PC-3 (cell line): ENCODE data around the gene ILKAP.

Source experiments
- EZH2 ChIP-seq: fragments of 300-600 bp; sonication (generic); IDR thresholded peaks from one replicate; pipeline ENCODE4 v1.6.1; 2017; ENCODE audit warnings: antibody characterized with exemption, mild to moderate bottlenecking, low read length; ENCODE audit not compliant: unreplicated experiment
- EZH2phosphoT487 ChIP-seq: fragments of 300-600 bp; sonication (generic); IDR thresholded peaks from 2 replicates; pipeline ENCODE4 v1.6.1; 2018; ENCODE audit warnings: mild to moderate bottlenecking, antibody characterized with exemption, low read length, borderline replicate concordance
- TF ChIP-seq, protein P1 (sequence below): fragments of 300-600 bp; sonication (generic); conservative IDR thresholded peaks from 2 replicates; pipeline ENCODE4 v1.5.1; 2017; ENCODE audit warnings: antibody characterized with exemption, low read depth, mild to moderate bottlenecking, low read length

DNA sequence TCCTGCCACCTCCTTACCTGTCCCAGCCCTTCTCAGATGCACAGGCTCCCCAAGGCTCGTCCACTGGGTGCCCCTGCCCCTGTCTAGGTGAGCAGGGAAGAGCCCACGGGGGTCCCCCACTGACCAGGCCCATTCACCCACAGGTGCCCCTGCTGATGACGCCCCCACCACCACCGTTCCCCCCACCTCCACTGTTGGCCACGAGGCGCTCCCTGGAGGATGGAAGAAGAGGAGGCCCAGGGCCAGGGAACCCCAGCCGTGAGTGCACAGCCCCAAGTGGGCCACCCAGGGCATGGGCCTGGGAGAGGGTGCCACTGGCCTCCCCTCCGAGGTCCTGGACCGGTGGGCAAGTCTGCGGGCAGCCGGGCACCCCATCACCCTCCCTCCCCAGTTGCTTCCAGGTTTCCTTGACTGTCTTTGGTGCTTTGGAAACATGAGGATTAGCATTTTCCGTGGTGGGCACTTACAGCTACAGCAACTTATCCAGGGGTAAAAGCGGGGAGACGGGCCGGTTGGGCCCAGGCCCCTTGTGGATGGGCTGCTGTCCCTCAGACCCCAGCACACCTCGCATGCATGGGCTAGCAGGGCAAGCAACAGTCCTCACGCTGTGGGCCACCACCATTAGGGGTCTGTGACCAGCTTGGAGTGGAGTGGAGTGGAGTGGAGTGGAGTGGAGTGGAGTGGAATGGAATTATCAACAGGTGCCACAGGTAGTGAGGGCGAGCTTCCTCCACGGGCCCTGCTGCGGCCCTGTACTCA, 78.2 kb downstream of the ILKAP start:
- TF ChIP-seq, protein P1, sequence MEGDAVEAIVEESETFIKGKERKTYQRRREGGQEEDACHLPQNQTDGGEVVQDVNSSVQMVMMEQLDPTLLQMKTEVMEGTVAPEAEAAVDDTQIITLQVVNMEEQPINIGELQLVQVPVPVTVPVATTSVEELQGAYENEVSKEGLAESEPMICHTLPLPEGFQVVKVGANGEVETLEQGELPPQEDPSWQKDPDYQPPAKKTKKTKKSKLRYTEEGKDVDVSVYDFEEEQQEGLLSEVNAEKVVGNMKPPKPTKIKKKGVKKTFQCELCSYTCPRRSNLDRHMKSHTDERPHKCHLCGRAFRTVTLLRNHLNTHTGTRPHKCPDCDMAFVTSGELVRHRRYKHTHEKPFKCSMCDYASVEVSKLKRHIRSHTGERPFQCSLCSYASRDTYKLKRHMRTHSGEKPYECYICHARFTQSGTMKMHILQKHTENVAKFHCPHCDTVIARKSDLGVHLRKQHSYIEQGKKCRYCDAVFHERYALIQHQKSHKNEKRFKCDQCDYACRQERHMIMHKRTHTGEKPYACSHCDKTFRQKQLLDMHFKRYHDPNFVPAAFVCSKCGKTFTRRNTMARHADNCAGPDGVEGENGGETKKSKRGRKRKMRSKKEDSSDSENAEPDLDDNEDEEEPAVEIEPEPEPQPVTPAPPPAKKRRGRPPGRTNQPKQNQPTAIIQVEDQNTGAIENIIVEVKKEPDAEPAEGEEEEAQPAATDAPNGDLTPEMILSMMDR, result no peak
- no peak for TF ChIP-seq EZH2
- no peak for TF ChIP-seq EZH2phosphoT487
